K562 (cell line): ENCODE data around the gene BNIP5. TPM values are rescaled to one million over a fixed set of nuclear protein-coding genes. Genes with fewer than 3 reads are reported as not detected.

Experiments
- ATAC-seq: fragments of 200-7000 bp; cut with Tn5 transposase; 3 replicates; pipeline ENCODE4 v1.9.1; 2020; ENCODE audit warnings: moderate library complexity
- BruUV-seq: library from RNA; stranded (reverse); fragments of 400-500 nt; replicated peaks from 2 replicates; lab custom pipeline; 2021; lab: Mats Ljungman, UMichigan
- CTCF ChIA-PET: fragments of 300-600 bp; formaldehyde crosslinking; extraction: SDS; loops from one replicate; lab custom pipeline; 2021; ENCODE audit warnings: low intra/inter-chr PET ratio; lab: Yijun Ruan, JAX
- POLR2A ChIA-PET: fragments of 300-600, 350-650 bp; sonication (Branson Sonifier 250); formaldehyde crosslinking; extraction: SDS; loops from one replicate; lab custom pipeline; 2021; ENCODE audit warnings: antibody characterized with exemption, inconsistent platforms; lab: Yijun Ruan, JAX
- DNase-seq, 4 experiments: peaks; one replicate each; pipeline versions ENCODE4 v3.0.0 to v3.0.0-alpha.2; 2011 to 2018; ENCODE audit warnings: low spot score in 3 of 4, mixed read lengths in 3 of 4; ENCODE audit errors: extremely low read depth in 1 of 4
- FAIRE-seq: peaks from 2 replicates; lab custom pipeline; 2011; peaks lifted over from hg19 to GRCh38; lab: Jason Lieb, UNC
- H2AFZ ChIP-seq: 2 replicates; pipeline ENCODE4 v1.6.0; 2011; ENCODE audit warnings: low read depth, low read length, control low read depth, inconsistent platforms
- H3K27ac ChIP-seq: fragments of 200-600 bp; 3 replicates; pipeline ENCODE4 v1.8.0; 2011; ENCODE audit warnings: low read depth, mild to moderate bottlenecking, control low read depth, inconsistent platforms, low read length, moderate library complexity, mixed read lengths; ENCODE audit errors: extremely low read depth
- H3K27me3 ChIP-seq, 2 experiments: fragments of 300-600 bp in 1 of 2; 2 replicates in 1 of 2; 3 replicates in 1 of 2; pipeline versions ENCODE4 v1.6.0 to v1.8.0; 2011; ENCODE audit warnings: inconsistent platforms in 2 of 2, low read length in 2 of 2, mild to moderate bottlenecking in 1 of 2, mixed read lengths in 1 of 2, moderate library complexity in 1 of 2; ENCODE audit not compliant: control insufficient read depth in 2 of 2, insufficient read depth in 2 of 2
- H3K36me3 ChIP-seq: fragments of 300-600 bp; 3 replicates; pipeline ENCODE4 v1.8.0; 2011; ENCODE audit warnings: mild to moderate bottlenecking, low read length, inconsistent platforms; ENCODE audit not compliant: control insufficient read depth, insufficient read depth
- H3K4me1 ChIP-seq, 2 experiments: fragments of 200-600 bp in 1 of 2; replicated peaks in 1 of 2; 2 replicates in 1 of 2; 3 replicates in 1 of 2; pipeline versions ENCODE4 v1.5.1 to v1.8.0; 2011; ENCODE audit warnings: inconsistent platforms in 2 of 2, low read length in 2 of 2, mild to moderate bottlenecking in 1 of 2, mixed read lengths in 1 of 2, moderate library complexity in 1 of 2; ENCODE audit not compliant: control insufficient read depth in 2 of 2, insufficient read depth in 2 of 2
- H3K4me2 ChIP-seq: 2 replicates; pipeline ENCODE4 v1.6.1; 2011; ENCODE audit warnings: low read length, control low read depth, inconsistent platforms, mixed read lengths; ENCODE audit not compliant: insufficient read depth
- H3K4me3 ChIP-seq: fragments of 200-600 bp; sonication (generic), shearing (Covaris generic); 2 replicates; pipeline ENCODE4 v1.5.1; 2016; ENCODE audit warnings: control low read depth, inconsistent platforms
- H3K79me2 ChIP-seq: fragments of 200-600 bp; 3 replicates; pipeline ENCODE4 v1.8.0; 2011; ENCODE audit warnings: low read length, inconsistent platforms; ENCODE audit not compliant: control insufficient read depth, insufficient read depth
- H3K9ac ChIP-seq, 2 experiments: 2 replicates each; pipeline versions ENCODE4 v1.6.0 to v1.6.1; 2011; ENCODE audit warnings: low read depth in 2 of 2, low read length in 2 of 2, control low read depth in 1 of 2, inconsistent platforms in 1 of 2, mild to moderate bottlenecking in 1 of 2, mixed read lengths in 1 of 2; ENCODE audit not compliant: insufficient read depth in 1 of 2
- H3K9me1 ChIP-seq: one replicate; pipeline ENCODE4 v1.6.0; 2011; ENCODE audit warnings: inconsistent platforms, mild to moderate bottlenecking, low read length, moderate library complexity; ENCODE audit not compliant: control insufficient read depth, insufficient read depth
- H3K9me3 ChIP-seq: replicated peaks from 2 replicates; pipeline ENCODE4 v1.5.1; 2011; ENCODE audit warnings: low read depth, low read length, inconsistent platforms; ENCODE audit not compliant: control insufficient read depth, insufficient read depth
- H4K20me1 ChIP-seq: replicated peaks from 2 replicates; pipeline ENCODE4 v1.6.1; 2011; ENCODE audit warnings: low read length, inconsistent platforms, mixed read lengths; ENCODE audit not compliant: control insufficient read depth, insufficient read depth
- ARID4B ChIP-seq: sonication (generic); formaldehyde crosslinking; IDR thresholded peaks from 2 replicates; pipeline ENCODE4 v1.8.0; 2022; ENCODE audit warnings: mild to moderate bottlenecking, missing genetic modification reagents
- CSDE1 ChIP-seq, 2 experiments: fragments of 450-650 bp; IDR thresholded peaks; 2 replicates each; pipeline ENCODE4 v1.6.1; 2016; ENCODE audit warnings: mild to moderate bottlenecking in 1 of 2
- MAFG ChIP-seq: fragments of 450-650 bp; conservative IDR thresholded peaks from 2 replicates; pipeline ENCODE4 v1.6.1; 2016; ENCODE audit warnings: missing genetic modification characterization, missing compliant biosample characterization
- MTA3 ChIP-seq: fragments of 450-650 bp; formaldehyde crosslinking; IDR thresholded peaks from 2 replicates; pipeline ENCODE4 v1.6.1; 2017; ENCODE audit warnings: mild to moderate bottlenecking, borderline replicate concordance
- NFRKB ChIP-seq: fragments of 450-650 bp; IDR thresholded peaks from 2 replicates; pipeline ENCODE4 v1.6.1; 2016; ENCODE audit warnings: low read depth
- POLR2B ChIP-seq: fragments of 450-650 bp; IDR thresholded peaks from 2 replicates; pipeline ENCODE4 v1.6.1; 2018; ENCODE audit warnings: low read depth; ENCODE audit not compliant: partially characterized antibody
- RBFOX2 ChIP-seq: fragments of 200-400 bp; formaldehyde crosslinking; IDR thresholded peaks from 2 replicates; pipeline ENCODE4 v1.6.1; 2017; ENCODE audit warnings: low read depth, mild to moderate bottlenecking, low read length, moderate library complexity
- RFX1 ChIP-seq: fragments of 450-650 bp; IDR thresholded peaks from 2 replicates; pipeline ENCODE4 v1.6.1; 2016; ENCODE audit warnings: mild to moderate bottlenecking, moderate library complexity
- STAT5B ChIP-seq: fragments of 250-450 bp; sonication (Bioruptor Pico); IDR thresholded peaks from 2 replicates; pipeline ENCODE4 v1.8.0; 2021; ENCODE audit warnings: mild to moderate bottlenecking, inconsistent platforms
- ZNF133 ChIP-seq: fragments of 250-450 bp; sonication (Bioruptor Pico); IDR thresholded peaks from 2 replicates; pipeline ENCODE4 v1.4.0; 2020; ENCODE audit warnings: mild to moderate bottlenecking
- ZNF354B ChIP-seq: fragments of 250-450 bp; sonication (Bioruptor Pico); IDR thresholded peaks from 2 replicates; pipeline ENCODE4 v1.4.0; 2020
- WGBS: fragments of 100-300 bp; shearing (Covaris generic); methylation state at CpG from one replicate; pipeline ENCODE4 v1.1.6; 2016; ENCODE audit warnings: low coverage, mixed read lengths; ENCODE audit not compliant: insufficient coverage; ENCODE audit errors: missing lambda C conversion rate; 5-methylcytosine and 5-hydroxymethylcytosine counted together
- in situ Hi-C: fragments of 300-500 bp; cut with MboI; formaldehyde crosslinking; loops from 4 replicates; pipeline ENCODE4 v1.15.0; 2018; ENCODE audit warnings: inconsistent platforms, mixed read lengths
- intact Hi-C: fragments of 100-400 bp; cut with micrococcal nuclease; formaldehyde crosslinking; loops from 2 replicates; pipeline ENCODE4 v1.14.2; 2022
- polyA plus RNA-seq, 8 experiments: library from polyadenylated mRNA; depleted of rRNA in 4 of 8; stranded (reverse) in 5 of 8; unstranded in 3 of 8; fragments of >200 nt; fragmentation: Nextera tagmentation in 2 of 8; fragmentation: Illumina TruSeq in 1 of 8; extraction: Ambion mirVana in 2 of 8; extraction: Trizol in 1 of 8; gene quantifications; 2 replicates each; pipeline versions ENCODE4 v1.2.1 to v1.2.3, GENCODE V29; 2011 to 2014; ENCODE audit warnings: inconsistent platforms in 1 of 8, missing spikeins in 1 of 8
- total RNA-seq, 7 experiments: library from RNA; depleted of rRNA in 6 of 7; stranded (reverse); fragments of >200 nt in 6 of 7; fragmentation: Illumina TruSeq in 2 of 7; extraction: Trizol in 2 of 7; gene quantifications; 2 replicates each; pipeline versions ENCODE4 v1.2.1 to v1.2.3, GENCODE V29; 2011 to 2021; ENCODE audit warnings: low replicate concordance in 1 of 7

BNIP5 gene
- total and polyA plus RNA-seq, 9 of the 15 experiments (the other 6 are each of a cell fraction or from before 2014, with no cell fraction given), result not detected

GRCh38 chr6:36323062-36323461 is 13.6 kb downstream of the BNIP5 start:
- 4% methylated on average over 8 of the region's 8 CpGs for WGBS
- FAIRE-seq (no peak), ATAC-seq (no peak), DNase-seq (no peak)
- H3K9me3 ChIP-seq, result no peaks in the 10 kb centered on the region
- peaks cover 28 to 84% of the 10 kb centered on the region in 2 experiments; a peak in 4 of 5 replicates for H3K27me3 ChIP-seq
- no peaks in the 10 kb centered on the region; the same call in 1 of the 2 replicates for H4K20me1 ChIP-seq
- H3K79me2 ChIP-seq, result no peaks in the 10 kb centered on the region
- BruUV-seq, result no TSS peak
- POLR2A ChIA-PET, result interaction anchor here (0.9 to 2.0 kb wide), 2 partner anchors 11 to 16 kb away, joined by 4 to 7 read pairs; no protein-coding TSS in a partner anchor
- no peak overlapping the region for H3K9ac ChIP-seq
- no peak overlapping the region for H2AFZ ChIP-seq
- H3K4me3 ChIP-seq, result no peak overlapping the region
- TF ChIP-seq MAFG (tag) (no peak), ZNF354B (CRISPR knock-in tag) (no peak), RFX1 (peak; percentile 94), STAT5B (CRISPR knock-in tag) (no peak), CSDE1 (IDR thresholded peaks at IDR 0.05) (0 out of 4 replicates have a peak, but pooled peaks of 1 of the 2 experiments have one; percentile 50), POLR2B (no peak), RBFOX2 (no peak), MTA3 (no peak), ARID4B (CRISPR knock-in tag) (no peak), ZNF133 (no peak), NFRKB (no peak)
- CTCF ChIA-PET, result no interaction called here
- in situ Hi-C loops (no loop called here), intact Hi-C loops (no loop called here)
- H3K9me1 ChIP-seq, result no peaks in the 10 kb centered on the region
- no peaks in the 10 kb centered on the region for H3K36me3 ChIP-seq
- peaks cover 0 to 5% of the 10 kb centered on the region in 2 experiments; a peak in 1 of 5 replicates for H3K4me1 ChIP-seq
- H3K4me2 ChIP-seq, result no peak overlapping the region
- no peak overlapping the region for H3K27ac ChIP-seq
